BE2C (cell line): ENCODE data around the gene VIPAS39.

Source experiments
- DNase-seq: peaks from one replicate; pipeline ENCODE4 v3.0.0-alpha.2; 2020
- H3K27me3 ChIP-seq: fragments of 250-450 bp; sonication (Bioruptor Pico); 2 replicates; pipeline ENCODE4 v1.5.1; 2020; ENCODE audit warnings: mild to moderate bottlenecking
- H3K36me3 ChIP-seq: fragments of 250-450 bp; sonication (Bioruptor Pico); 2 replicates; pipeline ENCODE4 v1.5.1; 2020; ENCODE audit warnings: mild to moderate bottlenecking
- H3K4me1 ChIP-seq: fragments of 250-450 bp; sonication (Bioruptor Pico); 2 replicates; pipeline ENCODE4 v1.5.1; 2020
- H3K4me3 ChIP-seq: 2 replicates; pipeline ENCODE4 v1.5.1; 2011; ENCODE audit warnings: low read depth, low read length
- H3K9me3 ChIP-seq: fragments of 250-450 bp; sonication (Bioruptor Pico); 2 replicates; pipeline ENCODE4 v1.5.1; 2020
- TF ChIP-seq, protein P1 (sequence below): IDR thresholded peaks from 2 replicates; pipeline ENCODE4 v1.5.1; 2012; ENCODE audit warnings: mild to moderate bottlenecking, low read depth, low read length

Gene VIPAS39

DNA sequence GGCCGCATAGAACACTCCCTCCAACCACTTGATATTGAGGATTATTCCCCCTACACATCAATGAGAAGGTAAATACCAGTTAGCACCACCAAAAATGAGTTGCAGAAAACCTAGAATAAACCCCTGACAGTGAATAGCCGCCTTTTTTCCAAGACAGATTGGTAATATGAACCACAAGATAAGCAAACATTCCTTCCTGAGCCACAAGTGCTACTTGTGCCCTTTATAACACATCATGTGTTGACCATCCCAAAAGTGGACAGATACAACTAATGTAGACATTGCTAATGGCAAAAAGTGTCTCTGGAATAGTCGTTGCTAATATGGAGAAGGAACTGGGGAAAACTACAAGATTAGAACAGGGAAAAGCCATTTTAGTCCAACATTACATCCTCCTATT is 51.3 kb downstream of the VIPAS39 start:
- no peaks in the 10 kb centered on the region for H3K27me3 ChIP-seq
- no peak overlapping the region for H3K4me3 ChIP-seq
- no peaks in the 10 kb centered on the region for H3K4me1 ChIP-seq
- TF ChIP-seq, protein P1, sequence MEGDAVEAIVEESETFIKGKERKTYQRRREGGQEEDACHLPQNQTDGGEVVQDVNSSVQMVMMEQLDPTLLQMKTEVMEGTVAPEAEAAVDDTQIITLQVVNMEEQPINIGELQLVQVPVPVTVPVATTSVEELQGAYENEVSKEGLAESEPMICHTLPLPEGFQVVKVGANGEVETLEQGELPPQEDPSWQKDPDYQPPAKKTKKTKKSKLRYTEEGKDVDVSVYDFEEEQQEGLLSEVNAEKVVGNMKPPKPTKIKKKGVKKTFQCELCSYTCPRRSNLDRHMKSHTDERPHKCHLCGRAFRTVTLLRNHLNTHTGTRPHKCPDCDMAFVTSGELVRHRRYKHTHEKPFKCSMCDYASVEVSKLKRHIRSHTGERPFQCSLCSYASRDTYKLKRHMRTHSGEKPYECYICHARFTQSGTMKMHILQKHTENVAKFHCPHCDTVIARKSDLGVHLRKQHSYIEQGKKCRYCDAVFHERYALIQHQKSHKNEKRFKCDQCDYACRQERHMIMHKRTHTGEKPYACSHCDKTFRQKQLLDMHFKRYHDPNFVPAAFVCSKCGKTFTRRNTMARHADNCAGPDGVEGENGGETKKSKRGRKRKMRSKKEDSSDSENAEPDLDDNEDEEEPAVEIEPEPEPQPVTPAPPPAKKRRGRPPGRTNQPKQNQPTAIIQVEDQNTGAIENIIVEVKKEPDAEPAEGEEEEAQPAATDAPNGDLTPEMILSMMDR: no peak
- no peaks in the 10 kb centered on the region for H3K9me3 ChIP-seq
- no peak for DNase-seq
- H3K36me3 ChIP-seq: no peaks in the 10 kb centered on the region

DNA sequence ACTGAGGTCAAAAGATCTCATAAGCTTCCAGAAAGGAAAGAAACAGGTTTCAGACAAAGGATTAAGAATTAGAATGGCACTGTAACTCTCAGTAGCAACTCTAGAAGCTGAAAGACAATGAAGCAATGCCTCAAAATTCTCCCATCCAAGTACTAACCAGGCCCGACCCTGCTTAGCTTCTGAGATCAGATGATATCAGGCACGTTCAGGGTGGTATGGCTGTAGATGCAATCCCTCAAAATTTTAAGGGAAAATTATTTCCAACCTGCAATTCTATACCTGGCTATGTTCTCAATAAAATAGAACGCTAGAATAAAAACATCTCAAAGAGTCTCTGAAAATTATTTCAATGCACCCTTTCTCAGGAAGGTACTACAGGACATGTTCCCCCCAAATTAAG is 53.6 kb downstream of the VIPAS39 start:
- Histone ChIP-seq H3K4me3 (no peak overlapping the region), H3K4me1 (no peaks in the 10 kb centered on the region), H3K36me3 (no peaks in the 10 kb centered on the region), H3K9me3 (no peaks in the 10 kb centered on the region), H3K27me3 (no peaks in the 10 kb centered on the region)
- TF ChIP-seq, protein P1: no peak
- no peak for DNase-seq

DNA sequence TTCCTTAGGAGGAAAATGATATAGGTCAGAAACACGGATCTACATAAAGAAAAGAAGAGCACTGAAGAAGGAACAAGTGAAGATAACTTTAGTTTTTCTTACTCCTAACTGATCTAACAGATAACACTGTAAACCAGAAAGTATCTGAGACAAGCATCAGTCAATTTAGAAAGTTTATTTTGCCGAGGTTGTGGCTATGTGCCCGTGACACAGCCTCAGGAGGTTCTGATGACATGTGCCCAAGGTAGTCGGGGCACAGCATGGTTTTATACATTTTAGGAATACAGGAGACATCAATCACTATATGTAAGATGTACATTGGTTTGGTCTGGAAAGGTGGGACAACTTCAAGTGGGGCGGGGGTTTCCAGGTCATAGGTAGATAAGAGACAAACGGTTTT is 57.2 kb downstream of the VIPAS39 start:
- H3K4me1 ChIP-seq: no peaks in the 10 kb centered on the region
- no peaks in the 10 kb centered on the region for H3K36me3 ChIP-seq
- H3K9me3 ChIP-seq: no peaks in the 10 kb centered on the region; the same call in 1 of the 2 replicates
- TF ChIP-seq, protein P1: no peak
- H3K27me3 ChIP-seq: no peaks in the 10 kb centered on the region
- DNase-seq: no peak
- no peak overlapping the region for H3K4me3 ChIP-seq

DNA sequence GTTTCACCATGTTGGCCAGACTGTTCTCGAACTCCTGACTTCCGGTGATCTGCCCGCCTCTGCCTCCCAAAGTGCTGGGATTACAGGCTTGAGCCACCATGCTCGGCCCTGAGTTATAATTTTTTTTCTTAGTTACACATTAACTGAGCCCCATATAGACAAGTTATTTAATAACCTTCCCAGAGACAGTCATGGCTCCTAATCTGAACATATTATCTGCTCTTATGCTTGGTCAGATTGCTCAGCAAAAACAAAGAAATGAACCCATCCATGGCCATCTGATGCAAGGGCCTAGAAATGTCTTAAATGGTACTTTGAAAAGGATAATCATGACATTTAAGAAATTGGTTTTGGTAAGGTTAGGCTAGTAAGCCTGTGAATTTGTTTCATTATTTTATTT is 67.2 kb downstream of the VIPAS39 start:
- Histone ChIP-seq H3K4me3 (no peak overlapping the region), H3K27me3 (no peaks in the 10 kb centered on the region), H3K4me1 (no peaks in the 10 kb centered on the region), H3K36me3 (no peaks in the 10 kb centered on the region), H3K9me3 (no peaks in the 10 kb centered on the region)
- TF ChIP-seq, protein P1: no peak
- no peak for DNase-seq

DNA sequence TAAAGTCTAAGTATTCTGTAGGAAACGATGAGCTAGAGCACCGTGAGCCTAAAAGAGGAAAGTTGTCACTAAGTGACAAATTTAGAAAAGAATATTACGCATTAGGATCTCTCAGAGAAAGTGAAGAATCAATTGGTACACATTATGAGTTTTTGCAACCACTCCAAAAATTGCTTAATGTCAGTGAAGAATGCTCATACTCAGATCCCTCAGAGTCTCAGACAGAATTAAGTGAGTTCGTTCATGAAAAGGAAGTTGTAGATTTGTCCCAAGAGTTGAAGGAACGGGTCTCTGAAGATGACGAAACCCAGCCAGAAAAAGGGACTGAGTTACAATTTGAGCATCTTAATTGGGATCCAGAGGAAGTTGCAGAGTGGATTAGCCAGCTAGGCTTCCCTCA is 78.7 kb downstream of the VIPAS39 start:
- no peak for DNase-seq
- Histone ChIP-seq H3K9me3 (no peaks in the 10 kb centered on the region), H3K27me3 (no peaks in the 10 kb centered on the region), H3K4me3 (no peak overlapping the region), H3K36me3 (no peaks in the 10 kb centered on the region), H3K4me1 (peaks cover 4% of the 10 kb centered on the region; the same call in 1 of the 2 replicates)
- TF ChIP-seq, protein P1: no peak

DNA sequence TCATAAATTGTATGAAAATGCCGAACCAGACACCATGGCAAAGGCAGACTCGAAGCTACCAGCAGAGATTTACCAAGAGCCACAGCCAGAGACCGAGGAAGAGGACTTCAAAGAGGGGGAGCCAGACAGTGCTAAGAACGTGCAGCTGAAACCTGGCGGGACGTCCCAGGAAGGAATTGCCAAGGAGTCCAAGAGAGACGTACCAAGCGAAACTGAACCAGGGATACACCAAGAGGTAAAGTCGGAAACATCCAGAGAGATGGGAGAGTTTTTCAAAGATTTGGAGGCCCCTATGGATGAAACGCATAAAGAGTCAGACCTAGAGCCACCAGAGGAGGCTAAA is 79.9 kb downstream of the VIPAS39 start:
- peaks cover 4% of the 10 kb centered on the region; the same call in 1 of the 2 replicates for H3K4me1 ChIP-seq
- H3K27me3 ChIP-seq: no peaks in the 10 kb centered on the region
- H3K9me3 ChIP-seq: no peaks in the 10 kb centered on the region
- H3K36me3 ChIP-seq: no peaks in the 10 kb centered on the region
- DNase-seq: no peak
- TF ChIP-seq, protein P1: no peak
- H3K4me3 ChIP-seq: peak overlapping the region; percentile 88
